ENCODE results near the gene AATK.
"Not testable (repeated sequence)": the region's sequence is repeated elsewhere in the genome, so short reads cannot be mapped to it uniquely, and the experiment has no call there.

The AATK gene

GRCh38 chr17:81092518-81093095 lies 73.4 kb downstream of the AATK start:
- DNase-seq (ENCODE audit: low read depth) = no peak

DNA sequence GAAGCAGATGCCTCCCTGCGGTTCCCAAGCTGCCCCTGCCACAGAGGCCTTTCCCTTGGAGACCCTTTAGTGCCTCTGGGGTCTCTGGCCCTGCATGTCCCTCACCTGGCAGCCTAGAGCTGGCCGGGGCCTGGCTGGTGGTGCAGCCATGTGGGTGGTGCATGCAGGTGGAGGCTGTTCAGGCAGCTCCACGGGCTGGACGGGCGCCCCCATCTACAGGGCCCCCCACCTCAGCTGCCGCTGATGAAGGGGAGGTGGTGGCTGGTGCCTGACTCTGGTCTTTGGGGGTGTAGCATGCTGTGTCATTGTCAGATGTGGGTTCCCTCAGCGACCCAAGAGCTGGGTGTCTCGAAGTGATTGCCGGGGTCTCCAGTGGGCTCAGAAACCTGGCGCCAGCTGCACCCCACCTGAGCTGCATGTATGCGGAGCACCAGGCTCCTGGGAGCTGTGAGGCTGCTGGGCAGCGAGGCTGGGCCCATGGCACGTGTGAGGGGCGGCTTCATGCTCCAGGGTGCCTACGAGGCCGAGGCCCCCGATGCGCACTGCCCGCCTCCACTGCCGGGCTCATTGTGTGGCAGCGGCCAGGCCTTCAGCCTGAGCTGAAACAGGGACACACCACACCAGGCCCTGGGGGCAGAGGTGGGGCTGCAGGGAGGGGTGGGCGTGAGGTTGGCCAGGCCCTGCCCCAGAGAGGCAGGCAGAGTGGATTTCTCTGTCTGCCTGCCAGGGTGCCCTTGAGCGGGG lies 74.1 kb downstream of the AATK start:
- no peak for DNase-seq (ENCODE audit: low read depth)

DNA sequence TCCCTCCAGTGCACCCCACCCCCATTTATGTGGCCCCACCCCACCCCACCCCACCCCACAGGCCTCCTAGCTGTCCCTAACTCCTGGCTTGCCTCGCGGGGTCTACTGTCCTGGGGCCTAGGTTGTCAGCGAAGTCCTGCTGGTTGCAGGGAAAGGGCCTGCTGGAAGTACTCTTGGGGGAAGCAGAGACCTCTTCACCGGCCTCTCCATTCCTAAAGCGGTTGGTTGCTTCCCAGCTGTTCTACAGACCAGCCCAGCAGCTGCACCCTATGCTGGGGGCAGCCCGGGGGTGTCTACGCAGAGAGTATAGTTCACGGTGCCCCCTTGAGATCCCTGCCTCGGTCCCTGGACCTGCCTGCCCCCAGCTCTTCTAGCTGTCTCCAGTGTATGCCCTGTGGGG lies 74.9 kb downstream of the AATK start:
- no peak for DNase-seq (ENCODE audit: low read depth)

- DNase-seq (ENCODE audit: low read depth) = no peak
Measured at GRCh38 chr17:81090361-81091136, 75.5 kb downstream of the AATK start.

GRCh38 chr17:81086789-81087551 lies 79.1 kb downstream of the AATK start:
- no peak for DNase-seq (ENCODE audit: low read depth)

GRCh38 chr17:81085420-81085911 lies 80.6 kb downstream of the AATK start:
- no peak for DNase-seq (ENCODE audit: low read depth)

- no peak for DNase-seq (ENCODE audit: low read depth)
Measured at GRCh38 chr17:81084680-81085419, 81.2 kb downstream of the AATK start.

DNA sequence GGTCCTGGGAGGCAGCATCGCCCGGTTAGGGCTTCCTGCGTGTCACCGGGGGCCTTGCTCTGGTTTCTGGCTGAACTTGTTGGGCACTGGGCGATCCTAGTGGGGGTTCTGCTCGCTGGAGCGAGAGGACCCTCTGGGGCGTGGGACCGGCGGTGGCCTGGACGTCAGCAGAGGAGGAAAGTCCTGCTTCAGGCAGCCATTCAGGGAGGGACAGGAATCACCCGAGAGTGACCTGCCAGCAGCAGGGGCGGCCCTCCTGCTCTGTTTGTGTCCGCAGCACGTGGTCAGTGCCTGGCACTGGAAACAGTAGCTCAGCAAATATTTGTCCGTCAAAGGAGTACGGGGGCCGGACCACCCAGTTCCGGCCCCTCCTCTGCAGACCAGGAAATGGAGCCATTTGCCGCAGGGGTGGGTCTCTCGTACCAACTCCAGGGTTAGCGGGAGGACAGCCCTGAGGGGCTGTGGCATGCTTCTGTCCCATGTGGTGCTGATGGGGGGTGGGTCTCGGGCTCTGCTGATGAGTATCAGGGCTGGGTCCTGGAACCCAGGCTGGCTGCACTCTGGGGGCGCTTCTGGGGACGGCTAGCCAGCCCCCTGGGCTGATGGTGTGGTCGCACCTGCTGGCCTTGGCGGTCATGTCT lies 82.8 kb downstream of the AATK start:
- DNase-seq (ENCODE audit: low read depth) = no peak

GRCh38 chr17:81082177-81083073 lies 83.6 kb downstream of the AATK start:
- no peak for DNase-seq (ENCODE audit: low read depth)

DNA sequence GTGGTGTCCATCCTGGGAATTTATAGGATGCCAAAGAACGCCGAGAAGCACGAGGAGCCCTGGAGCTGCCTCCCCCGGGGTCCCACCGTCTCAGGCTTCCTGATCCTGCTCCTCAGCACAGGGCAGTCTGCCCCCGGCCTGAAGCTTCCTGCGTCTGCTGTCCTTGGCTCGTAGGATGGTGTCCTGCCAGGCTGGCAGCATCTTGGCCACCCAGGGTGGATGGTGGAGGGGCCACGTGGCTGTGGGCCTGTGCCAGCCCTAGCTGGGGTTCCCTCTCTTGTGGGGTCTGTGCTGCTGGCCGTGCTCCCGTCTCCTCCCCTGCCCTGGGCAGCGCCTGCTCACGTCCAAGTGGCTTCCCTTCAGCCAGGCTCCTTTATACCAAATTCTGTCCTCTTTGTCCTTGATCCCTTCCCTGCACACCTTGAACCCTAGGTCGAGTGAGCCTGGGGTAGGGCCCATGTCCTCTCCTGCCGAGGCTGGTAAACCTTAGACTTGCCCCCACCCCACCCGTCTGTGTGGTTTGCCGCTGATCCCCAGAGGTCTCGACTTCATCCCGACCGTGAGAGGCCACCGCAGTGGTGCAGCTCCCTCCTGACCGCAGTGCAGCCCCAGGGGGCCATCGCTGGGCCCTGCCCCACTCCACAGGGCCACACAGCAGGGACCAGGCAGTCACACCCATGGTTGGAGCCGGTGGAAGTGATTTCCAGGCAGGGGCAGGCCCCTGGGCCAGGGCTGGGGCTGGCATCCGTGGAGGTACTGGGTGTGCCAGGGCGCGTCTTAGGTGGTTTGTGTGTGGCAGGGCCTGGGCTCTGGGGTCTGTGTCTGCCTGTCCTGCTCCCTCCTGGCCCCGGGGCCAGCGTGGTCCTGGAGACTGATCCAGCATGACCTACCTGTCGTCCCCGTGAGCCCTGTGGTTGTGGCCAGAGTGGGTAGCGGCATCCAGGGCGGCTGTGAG lies 84.5 kb downstream of the AATK start:
- no peak for DNase-seq (ENCODE audit: low read depth)

- no peak for DNase-seq (ENCODE audit: low read depth)
Measured at GRCh38 chr17:81080019-81080418, 86.0 kb downstream of the AATK start.

GRCh38 chr17:81078026-81078913 lies 87.8 kb downstream of the AATK start:
- DNase-seq (ENCODE audit: low read depth) = not testable (repeated sequence)

DNA sequence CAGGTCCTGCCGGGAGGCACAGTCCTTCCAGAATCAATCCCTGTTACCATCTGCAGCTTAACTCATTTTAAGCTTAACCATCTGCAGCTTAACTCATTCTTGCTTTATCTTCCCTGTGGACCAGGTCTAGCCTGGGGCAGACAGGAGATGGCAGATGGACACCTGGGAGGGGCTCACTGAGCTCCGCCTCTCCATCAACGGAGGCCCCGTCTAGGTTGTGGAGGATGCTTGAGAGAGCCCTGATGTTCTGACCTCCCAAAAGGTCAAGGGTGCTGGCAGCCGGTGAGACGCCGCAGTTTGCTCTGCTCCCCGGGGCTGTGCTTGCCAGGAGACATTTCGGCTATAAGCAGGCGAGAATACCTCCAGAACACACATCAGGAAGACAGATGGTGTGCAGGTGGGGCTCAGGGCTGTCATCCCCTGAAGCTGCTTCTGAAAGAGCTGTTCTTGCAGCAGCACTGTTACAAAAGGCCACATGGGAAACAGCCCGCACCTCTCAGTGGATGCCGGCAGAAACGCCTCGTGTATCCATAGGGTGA lies 89.8 kb downstream of the AATK start:
- no peak for DNase-seq (ENCODE audit: low read depth)

GRCh38 chr17:81075307-81075706 lies 90.7 kb downstream of the AATK start:
- no peak for DNase-seq (ENCODE audit: low read depth)

- no peak for DNase-seq (ENCODE audit: low read depth)
Measured at GRCh38 chr17:81074875-81075274, 91.1 kb downstream of the AATK start.

- DNase-seq (ENCODE audit: low read depth) = no peak
Measured at GRCh38 chr17:81073967-81074839, 91.8 kb downstream of the AATK start.
